Heart left ventricle (tissue), 16 donors: ENCODE data around the gene OPHN1. TPM values are rescaled to one million over a fixed set of nuclear protein-coding genes. Genes with fewer than 3 reads are reported as not detected.

Experiments
- ATAC-seq, 4 donors: fragments of 200-7000 bp; cut with Tn5 transposase; one replicate each; pipeline ENCODE4 v1.9.1; 2020 to 2022; ENCODE audit warnings: moderate library complexity in 4 of 4, mild to moderate bottlenecking in 3 of 4, moderate number of reproducible peaks in 1 of 4
- DNase-seq, 5 donors: peaks; one replicate each; pipeline ENCODE4 v3.0.0-alpha.2; 2020
- H3K27ac ChIP-seq, 12 donors: fragments of 200-600 bp; sonication (generic) in 4 of 12; one replicate each; pipeline versions ENCODE4 v1.5.0 to v1.8.0; 2016 to 2022; ENCODE audit warnings: mild to moderate bottlenecking in 2 of 12
- H3K27me3 ChIP-seq, 9 donors: fragments of 200-600 bp; sonication (generic) in 2 of 9; one replicate each; pipeline versions ENCODE4 v1.5.1 to v1.8.0; 2016 to 2022; ENCODE audit warnings: mild to moderate bottlenecking in 3 of 9
- H3K36me3 ChIP-seq, 9 donors: fragments of 200-600 bp; sonication (generic) in 2 of 9; one replicate each; pipeline versions ENCODE4 v1.5.0 to v1.8.0; 2018 to 2022; ENCODE audit warnings: mild to moderate bottlenecking in 2 of 9
- H3K4me1 ChIP-seq, 12 donors: fragments of 200-600 bp; sonication (generic) in 4 of 12; one replicate each; pipeline versions ENCODE4 v1.5.0 to v1.8.0; 2016 to 2022; ENCODE audit warnings: mild to moderate bottlenecking in 3 of 12
- H3K4me3 ChIP-seq, 12 donors: fragments of 200-600 bp; sonication (generic) in 4 of 12; one replicate each; pipeline versions ENCODE4 v1.5.0 to v1.8.0; 2017 to 2022; ENCODE audit warnings: mild to moderate bottlenecking in 9 of 12, moderate library complexity in 4 of 12
- H3K9me3 ChIP-seq, 12 donors: fragments of 200-600 bp; sonication (generic) in 4 of 12; one replicate each; pipeline versions ENCODE4 v1.5.0 to v1.8.0; 2016 to 2022; ENCODE audit warnings: mild to moderate bottlenecking in 1 of 12
- POLR2A ChIP-seq, 2 donors: fragments of 450-650 bp; IDR thresholded peaks; one replicate each; pipeline ENCODE4 v1.6.1; 2017; ENCODE audit warnings: antibody characterized with exemption in 2 of 2, mild to moderate bottlenecking in 2 of 2, moderate library complexity in 2 of 2
- WGBS, 4 donors: extraction: QIAGEN DNeasy Blood & Tissue Kit in 2 of 4; methylation state at CpG; one replicate each; pipeline versions ENCODE4 v1.1.5 to v1.1.7; 2013 to 2018; 5-methylcytosine and 5-hydroxymethylcytosine counted together
- intact Hi-C, 10 donors: fragments of 100-400 bp; cut with DNase I; formaldehyde crosslinking; loops; one replicate each; pipeline versions ENCODE4 v1.11.1 to v1.14.2; 2022
- polyA plus RNA-seq, 2 donors: library from polyadenylated mRNA; stranded (reverse); fragments of 200-250 nt; gene quantifications; one replicate each; pipeline ENCODE4 v1.2.3, GENCODE V29; 2013
- total RNA-seq, 9 donors: library from RNA; depleted of rRNA in 2 of 9; stranded (reverse); fragments of >200 nt in 2 of 9; fragmentation: NEBNext Ultra II Directional in 3 of 9; extraction: Animal tissue kit (Norgen Biotek cat#: 25700) in 3 of 9; gene quantifications; one replicate each; pipeline versions ENCODE4 v1.1.0 to v1.2.4, GENCODE V29; 2016 to 2023
- TF ChIP-seq, protein P1 (sequence below), 12 donors: fragments of 200-600 bp; sonication (generic) in 4 of 12; IDR thresholded peaks; one replicate each; pipeline versions ENCODE4 v1.5.0 to v1.8.0; 2018 to 2022; ENCODE audit warnings: antibody characterized with exemption in 12 of 12, mild to moderate bottlenecking in 5 of 12
- donor health status: ischemic (EF 13 %, LVEDD 7.1; RV severe dilation, severe dysfunction).
- donor health status: healthy with polysubstance abuse.
- donor health status: DM: no; HTN: yes; CAD: no.
- donor health status: DM: no; HTN: no; CAD: no.
- donor health status: ischemic (EF 25% LVEDD 6.9; RV normal size, moderate dysfunction).
- donor health status: ischemic (EF 25% LVEDD 5.7; RV mildly dilated, moderate dysfunction).
- donor health status: healthy.
- donor health status: DM: yes; HTN: yes; CAD: no.
- donor health status: ischemic (EF 35%, LVEDD 5.7; RV mildly dilated, moderate dysfunction).
- donor health status: nonischemic (EF 11% LVEDD 7.7; RV severe dilation, severe dysfunction).
- donor health status: DM: yes; HTN: yes; CAD: no.
- donor health status: PGD.
- donor health status: ischemic (EF 29% LVEDD 5.4; RV normal size, mild dysfunction).
- donor health status: nonischemic (EF 23%, LVEDD 6.1; RV moderate dilation, normal function).

The OPHN1 gene
- total and polyA plus RNA-seq, 11 donors: 0.95 to 9.6 (median 5.7) TPM

DNA sequence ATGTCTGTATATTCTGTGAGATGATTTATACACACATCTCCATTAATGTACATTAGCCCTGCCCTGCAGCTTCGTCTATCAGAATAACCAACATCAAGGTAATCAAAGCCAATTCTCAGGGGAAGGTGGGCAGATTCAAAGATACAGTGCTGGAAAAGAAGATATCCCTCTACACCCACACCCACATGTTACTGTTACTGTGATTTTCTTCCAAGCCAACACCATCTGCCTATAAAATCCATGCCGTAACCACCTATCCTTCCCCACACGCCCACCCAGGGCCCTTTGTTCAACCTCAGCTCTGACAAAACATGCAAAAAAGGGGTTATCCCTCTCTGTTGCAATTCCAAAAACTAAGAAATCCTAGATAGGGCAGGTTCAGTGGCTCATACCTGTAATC lies 20.0 kb downstream of the OPHN1 start:
- Histone ChIP-seq H3K36me3 (no peaks in the 10 kb centered on the region), H3K9me3 (no peaks in the 10 kb centered on the region), H3K4me1 (peaks cover 0 to 41% (median 16%) of the 10 kb centered on the region in 12 donors), H3K4me3 (no peak overlapping the region), H3K27me3 (peaks cover 0 to 6% (median 0%) of the 10 kb centered on the region in 9 donors), H3K27ac (no peak overlapping the region)
- ATAC-seq (no peak), DNase-seq (no peak)
- TF ChIP-seq, protein P1, sequence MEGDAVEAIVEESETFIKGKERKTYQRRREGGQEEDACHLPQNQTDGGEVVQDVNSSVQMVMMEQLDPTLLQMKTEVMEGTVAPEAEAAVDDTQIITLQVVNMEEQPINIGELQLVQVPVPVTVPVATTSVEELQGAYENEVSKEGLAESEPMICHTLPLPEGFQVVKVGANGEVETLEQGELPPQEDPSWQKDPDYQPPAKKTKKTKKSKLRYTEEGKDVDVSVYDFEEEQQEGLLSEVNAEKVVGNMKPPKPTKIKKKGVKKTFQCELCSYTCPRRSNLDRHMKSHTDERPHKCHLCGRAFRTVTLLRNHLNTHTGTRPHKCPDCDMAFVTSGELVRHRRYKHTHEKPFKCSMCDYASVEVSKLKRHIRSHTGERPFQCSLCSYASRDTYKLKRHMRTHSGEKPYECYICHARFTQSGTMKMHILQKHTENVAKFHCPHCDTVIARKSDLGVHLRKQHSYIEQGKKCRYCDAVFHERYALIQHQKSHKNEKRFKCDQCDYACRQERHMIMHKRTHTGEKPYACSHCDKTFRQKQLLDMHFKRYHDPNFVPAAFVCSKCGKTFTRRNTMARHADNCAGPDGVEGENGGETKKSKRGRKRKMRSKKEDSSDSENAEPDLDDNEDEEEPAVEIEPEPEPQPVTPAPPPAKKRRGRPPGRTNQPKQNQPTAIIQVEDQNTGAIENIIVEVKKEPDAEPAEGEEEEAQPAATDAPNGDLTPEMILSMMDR (IDR thresholded peaks at IDR 0.05): no peak
- TF ChIP-seq POLR2A (IDR thresholded peaks at IDR 0.05): no peak
- 67 to 96% (median 86%) methylated on average over 3 of the region's 3 CpGs for WGBS, 4 donors
- intact Hi-C loops: no loop called here

DNA sequence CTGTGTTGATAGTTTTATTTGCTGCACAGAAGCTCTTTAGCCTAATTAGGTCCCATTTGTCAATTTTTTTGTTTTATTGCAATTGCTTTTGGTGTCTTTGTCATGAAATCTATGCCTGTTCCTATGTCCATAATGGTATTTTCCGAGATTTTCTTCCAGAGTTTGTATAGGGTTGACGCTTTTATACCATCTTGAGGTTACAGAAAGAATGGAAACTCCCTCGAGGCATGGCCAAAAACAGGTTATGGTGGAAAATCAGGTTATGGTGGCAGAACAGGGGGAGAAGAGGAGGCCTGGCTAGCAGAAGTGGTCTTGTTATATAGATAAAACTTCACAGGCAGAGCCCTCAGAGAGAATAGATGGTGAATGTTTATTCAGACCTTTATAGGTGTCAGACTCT lies 21.6 kb downstream of the OPHN1 start:
- Histone ChIP-seq H3K9me3 (no peaks in the 10 kb centered on the region), H3K4me3 (no peak overlapping the region), H3K36me3 (no peaks in the 10 kb centered on the region), H3K27me3 (peaks cover 0 to 6% (median 0%) of the 10 kb centered on the region in 9 donors), H3K27ac (no peak overlapping the region), H3K4me1 (peaks cover 0 to 39% (median 14%) of the 10 kb centered on the region in 12 donors)
- 68 to 97% (median 82%) methylated on average over 3 of the region's 3 CpGs for WGBS, 4 donors
- no peak for DNase-seq
- no peak for ATAC-seq
- intact Hi-C loops: no loop called here
- TF ChIP-seq, protein P1 (IDR thresholded peaks at IDR 0.05): no peak
- no peak for TF ChIP-seq POLR2A (IDR thresholded peaks at IDR 0.05)

DNA sequence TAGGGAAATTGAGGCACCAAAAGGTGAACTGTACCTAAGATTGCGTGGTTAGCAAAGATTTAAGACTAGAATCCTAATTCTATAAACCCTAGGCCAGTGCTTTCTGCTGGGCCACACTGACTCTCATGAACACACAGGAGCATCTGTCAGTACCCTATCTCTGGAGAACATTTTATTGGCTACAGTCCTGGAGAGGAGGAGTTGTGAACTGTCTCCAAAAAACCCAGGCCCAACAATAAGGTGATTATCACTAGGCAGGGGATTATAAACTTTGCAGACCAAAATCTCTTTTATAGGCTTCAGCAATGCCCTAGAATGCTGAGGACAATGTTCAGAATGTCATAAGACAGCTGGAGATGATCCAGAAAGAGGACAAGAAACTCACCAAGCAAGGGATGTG lies 24.1 kb downstream of the OPHN1 start:
- intact Hi-C loops: no loop called here
- Histone ChIP-seq H3K4me1 (peaks cover 0 to 22% (median 3%) of the 10 kb centered on the region in 12 donors), H3K27me3 (peaks cover 0 to 6% (median 0%) of the 10 kb centered on the region in 9 donors), H3K27ac (peak overlapping the region in 5 of 12 donors; percentile 5 to 34 (median 31)), H3K4me3 (no peak overlapping the region), H3K36me3 (no peaks in the 10 kb centered on the region), H3K9me3 (no peaks in the 10 kb centered on the region)
- TF ChIP-seq, protein P1 (IDR thresholded peaks at IDR 0.05): no peak
- no peak for TF ChIP-seq POLR2A (IDR thresholded peaks at IDR 0.05)
- no peak for DNase-seq
- ATAC-seq: peak; percentile 71 to 90 (median 84)
- 66 to 88% (median 75%) methylated on average over 1 of the region's 1 CpG for WGBS, 4 donors

DNA sequence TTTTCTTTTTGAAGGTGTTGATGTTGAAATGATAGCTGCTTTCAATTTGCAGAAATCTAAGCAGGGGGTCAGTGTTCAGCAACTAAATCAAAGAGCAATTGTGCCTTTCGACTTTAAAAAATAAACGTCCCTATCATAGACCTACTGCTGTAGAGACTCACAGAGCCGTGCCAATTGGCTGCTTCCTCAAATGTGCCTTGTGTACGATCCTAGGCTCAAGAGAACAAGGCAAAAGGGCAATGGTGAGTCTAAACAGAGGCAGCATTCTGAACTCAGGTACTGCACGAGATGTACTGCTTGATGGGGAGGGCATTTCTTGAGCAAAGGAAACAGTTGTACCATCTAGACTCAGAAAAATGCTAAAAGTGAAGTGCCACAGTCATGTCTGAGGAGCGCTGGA lies 29.8 kb downstream of the OPHN1 start:
- TF ChIP-seq, protein P1 (IDR thresholded peaks at IDR 0.05): no peak
- no peak for TF ChIP-seq POLR2A (IDR thresholded peaks at IDR 0.05)
- Histone ChIP-seq H3K9me3 (no peaks in the 10 kb centered on the region), H3K27me3 (peaks cover 0 to 7% (median 0%) of the 10 kb centered on the region in 9 donors), H3K4me3 (no peak overlapping the region), H3K4me1 (peaks cover 0 to 9% (median 0%) of the 10 kb centered on the region in 12 donors), H3K27ac (no peak overlapping the region), H3K36me3 (no peaks in the 10 kb centered on the region)
- WGBS, 4 donors: 54 to 71% (median 61%) methylated on average over 6 of the region's 6 CpGs
- DNase-seq: no peak
- peak in 3 of 4 donors; percentile 48 to 60 (median 55) for ATAC-seq
- intact Hi-C loops: no loop called here
